HG02970 (cell line): ENCODE measurements around the gene PSMB2.
"Not testable (repeated sequence)": the region's sequence is repeated elsewhere in the genome, so short reads cannot be mapped to it uniquely, and the experiment has no call there.

Source experiments
- ATAC-seq: cut with Tn5 transposase; IDR thresholded peaks from one replicate; pipeline ENCODE4 v1.9.1; 2021; ENCODE audit warnings: mild to moderate bottlenecking, moderate library complexity, moderate number of reproducible peaks; ENCODE audit not compliant: unreplicated experiment, low FRiP score

PSMB2 gene

GRCh38 chr1:35641233-35641866 lies at the start of gene PSMB2:
TSS of gene PSMB2 (minus strand) at chr1:35641526. CDS start at chr1:35641432, 94 bp downstream.
- peak; percentile 87 for ATAC-seq

DNA sequence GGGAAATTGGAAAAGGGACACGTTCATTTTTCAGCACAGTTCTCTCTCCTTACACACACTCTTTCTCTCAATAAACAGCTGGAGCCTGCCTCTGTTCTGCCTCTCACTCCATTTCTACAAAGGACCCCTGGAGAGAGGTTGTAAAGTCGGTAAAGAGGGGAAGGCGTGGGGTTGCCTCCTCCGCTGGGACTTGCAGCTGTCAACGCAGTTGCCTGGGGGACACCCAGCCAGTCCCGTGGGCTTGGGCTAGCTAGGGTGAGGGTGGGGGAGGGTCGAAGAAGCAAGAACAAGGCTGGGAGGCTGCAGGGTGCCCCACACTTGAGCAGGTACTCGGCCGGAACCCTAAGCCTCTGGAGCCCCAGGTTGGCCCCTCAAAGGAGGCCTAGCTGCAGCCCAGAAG lies 49.8 kb upstream of the PSMB2 start:
- no peak for ATAC-seq

DNA sequence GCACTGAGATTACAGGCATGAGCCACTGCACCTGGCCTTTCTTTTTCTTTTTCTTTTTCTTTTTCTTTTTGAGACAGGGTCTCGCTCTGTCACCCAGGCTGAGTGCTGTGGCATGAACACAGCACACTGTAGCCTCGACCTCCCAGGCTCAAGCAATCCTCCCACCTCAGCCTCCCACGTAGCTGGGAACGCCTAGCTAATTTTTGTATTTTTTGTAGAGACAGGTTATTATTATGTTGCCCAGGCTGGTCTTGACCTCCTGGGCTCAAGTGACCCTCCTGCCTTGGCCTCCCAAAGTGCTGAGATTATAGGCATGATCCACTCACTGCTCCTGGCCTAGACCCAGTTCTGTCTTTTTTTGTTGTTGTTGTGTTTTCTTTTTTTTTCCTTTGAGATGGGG lies 48.8 kb upstream of the PSMB2 start:
- not testable (repeated sequence) for ATAC-seq

DNA sequence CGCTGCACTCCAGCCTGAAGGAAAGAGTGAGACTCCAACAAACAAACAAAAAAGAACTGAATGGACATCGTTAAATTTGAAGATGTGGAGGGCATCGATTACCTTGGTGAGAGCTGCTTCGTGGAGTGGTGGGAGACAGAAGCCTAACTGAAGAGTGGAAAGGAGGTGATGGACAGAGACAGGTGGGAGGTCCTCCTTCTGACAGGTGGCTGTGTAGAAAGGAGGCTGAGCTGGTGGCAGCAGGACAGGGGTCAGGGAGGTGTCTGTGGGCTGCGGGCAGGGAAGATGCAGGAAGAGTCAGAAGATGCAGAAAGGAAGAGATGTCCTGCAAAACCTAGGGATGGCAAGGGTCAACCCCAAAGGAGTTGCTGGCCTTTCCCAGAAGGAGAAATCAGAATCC lies 46.8 kb upstream of the PSMB2 start:
- ATAC-seq: no peak

- no peak for ATAC-seq
Measured at GRCh38 chr1:35683012-35683411, 41.7 kb upstream of the PSMB2 start.

- ATAC-seq: no peak
Measured at GRCh38 chr1:35680271-35680670, 38.9 kb upstream of the PSMB2 start.

GRCh38 chr1:35675773-35676172 lies 34.4 kb upstream of the PSMB2 start:
- ATAC-seq: no peak

- no peak for ATAC-seq
Measured at GRCh38 chr1:35674111-35674510, 32.8 kb upstream of the PSMB2 start.

- no peak for ATAC-seq
Measured at GRCh38 chr1:35672116-35672515, 30.8 kb upstream of the PSMB2 start.

DNA sequence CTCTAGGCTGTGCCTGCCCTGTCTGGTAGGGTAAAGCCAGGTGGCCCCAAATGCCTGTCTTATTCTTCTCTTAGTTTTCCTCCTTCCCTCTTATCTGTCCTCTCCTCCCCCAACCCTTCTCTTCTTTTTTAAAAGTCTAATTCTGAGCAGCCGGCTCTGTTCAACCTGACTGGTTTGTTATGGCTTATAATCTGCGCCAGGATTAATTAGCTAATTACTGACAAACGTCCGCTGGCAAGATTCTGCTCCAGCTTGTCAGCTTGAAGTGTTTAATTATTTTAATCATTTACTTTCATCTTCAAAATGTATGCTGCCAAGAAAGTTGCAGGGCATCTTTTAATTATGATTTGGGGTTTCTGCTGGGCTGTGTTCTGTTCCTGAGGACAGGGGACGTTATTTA lies 27.2 kb upstream of the PSMB2 start:
- no peak for ATAC-seq

- no peak for ATAC-seq
Measured at GRCh38 chr1:35666916-35667315, 25.6 kb upstream of the PSMB2 start.

- no peak for ATAC-seq
Measured at GRCh38 chr1:35666216-35666615, 24.9 kb upstream of the PSMB2 start.

DNA sequence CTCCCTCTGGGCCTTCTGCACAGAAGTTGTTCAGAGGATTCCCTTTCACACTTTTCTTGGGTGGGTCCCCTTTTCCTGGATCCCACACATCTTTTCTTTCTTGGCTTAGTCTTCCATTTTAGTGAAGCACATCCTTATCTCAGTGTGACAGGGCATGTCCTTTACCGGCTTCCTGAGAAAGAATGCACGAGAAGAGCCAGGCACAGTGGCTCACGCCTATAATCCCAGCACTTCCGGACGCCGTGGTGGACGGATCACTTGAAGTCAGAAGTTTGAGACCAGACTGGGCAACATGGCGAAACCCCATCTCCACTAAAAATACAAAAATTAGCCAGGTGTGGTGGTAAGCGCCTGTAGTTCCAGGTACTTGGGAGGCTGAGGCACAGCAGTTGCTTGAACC lies 22.1 kb upstream of the PSMB2 start:
- ATAC-seq: no peak

DNA sequence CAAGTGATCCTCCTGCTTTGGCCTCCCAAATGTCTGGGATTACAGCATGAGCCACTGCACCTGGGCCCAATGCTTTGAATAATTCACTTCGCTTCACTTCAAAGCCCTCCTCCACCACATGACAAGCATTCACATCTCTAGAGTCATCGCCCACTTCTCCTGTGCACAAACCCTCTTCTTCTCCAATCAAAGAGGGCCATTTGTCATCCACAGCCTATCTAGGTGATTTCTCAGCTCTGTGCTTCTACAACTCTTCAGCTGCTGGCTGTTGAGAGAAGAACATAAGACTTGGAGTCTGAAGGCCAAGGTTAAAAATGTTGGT lies 20.1 kb upstream of the PSMB2 start:
- no peak for ATAC-seq

DNA sequence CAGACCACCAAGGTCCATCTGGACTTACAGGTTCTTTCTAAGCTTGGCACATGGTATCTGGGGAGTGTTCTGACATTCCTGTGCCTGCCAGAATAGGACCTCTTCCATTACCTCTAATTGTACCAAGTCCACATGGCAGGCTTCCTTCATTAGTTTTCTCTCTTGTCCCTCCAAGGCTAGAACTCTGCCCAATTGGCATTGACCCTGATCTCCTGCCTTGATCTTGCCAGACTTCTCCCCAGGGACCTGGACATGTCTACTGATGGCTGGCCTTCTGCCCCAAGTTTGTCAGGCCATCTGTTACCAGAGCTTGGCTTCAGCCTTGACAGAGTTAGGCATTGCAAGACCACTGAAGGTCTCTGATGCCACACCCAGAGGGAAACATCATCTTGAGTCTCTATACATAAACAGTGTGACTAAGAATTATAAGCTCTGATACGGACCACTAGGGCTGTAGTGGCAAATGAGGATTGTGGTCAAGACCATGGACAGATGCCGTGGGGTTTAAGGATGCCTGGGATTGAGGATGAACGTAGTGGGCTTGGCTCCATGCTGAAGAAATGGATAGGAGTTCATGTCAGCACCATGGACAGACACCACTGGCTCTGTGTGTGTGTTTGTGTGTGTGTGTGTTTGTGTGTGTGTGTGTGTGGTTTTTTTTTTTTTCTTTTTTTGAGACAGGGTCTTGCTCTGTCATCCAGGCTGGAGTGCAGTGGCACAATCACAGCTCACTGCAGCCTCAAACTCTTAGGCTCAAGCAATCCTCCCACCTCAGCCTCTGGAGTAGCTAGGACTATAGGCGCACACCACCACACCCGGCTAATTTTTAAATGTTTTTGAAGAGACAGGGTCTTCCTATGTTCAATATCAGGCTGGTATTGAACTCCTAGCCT lies 19.5 kb upstream of the PSMB2 start:
- no peak for ATAC-seq

GRCh38 chr1:35659589-35659988 lies 18.3 kb upstream of the PSMB2 start:
- ATAC-seq: no peak

- ATAC-seq: no peak
Measured at GRCh38 chr1:35657851-35658250, 16.5 kb upstream of the PSMB2 start.

- no peak for ATAC-seq
Measured at GRCh38 chr1:35656863-35657232, 15.5 kb upstream of the PSMB2 start.

GRCh38 chr1:35656148-35656862 lies 15.0 kb upstream of the PSMB2 start:
- ATAC-seq: no peak

GRCh38 chr1:35655196-35655595 lies 13.9 kb upstream of the PSMB2 start:
- no peak for ATAC-seq

- ATAC-seq: no peak
Measured at GRCh38 chr1:35650416-35650815, 9.1 kb upstream of the PSMB2 start.

DNA sequence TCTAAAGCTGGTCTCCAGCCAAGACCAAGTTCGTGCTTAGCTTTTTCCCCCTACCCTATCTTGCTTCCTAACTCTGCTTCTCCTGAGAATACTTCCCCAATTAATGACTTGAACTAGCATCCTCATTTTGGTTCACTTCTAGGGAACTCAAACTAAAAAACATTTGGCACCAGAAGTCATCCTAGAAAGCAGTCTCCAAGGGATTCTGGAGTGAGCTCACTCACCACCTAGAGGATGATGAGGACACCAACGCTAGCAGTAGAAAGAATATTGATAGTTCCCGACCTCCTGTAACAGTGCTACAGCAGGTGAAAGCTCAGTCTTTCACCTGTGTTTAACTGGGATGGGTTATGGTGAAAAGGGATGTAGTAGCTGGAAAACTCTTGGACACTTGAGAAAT lies 4.7 kb upstream of the PSMB2 start:
- ATAC-seq: no peak
